PC-9 (cell line): ENCODE measurements around the gene PRMT1. TPM values are rescaled to one million over a fixed set of nuclear protein-coding genes. Genes with fewer than 3 reads are reported as not detected.

ENCODE experiments used
- BruUV-seq: library from RNA; stranded (reverse); fragments of 400-500 nt; replicated peaks from 2 replicates; lab custom pipeline; 2021; lab: Mats Ljungman, UMichigan
- CTCF ChIA-PET: fragments of 300-600 bp; sonication (Branson Sonifier 250); formaldehyde crosslinking; loops from one replicate; lab custom pipeline; 2022; ENCODE audit warnings: antibody characterized with exemption; lab: Charles Lee
- POLR2A ChIA-PET: fragments of 300-600 bp; sonication (Branson Sonifier 250); formaldehyde crosslinking; loops from one replicate; lab custom pipeline; 2022; ENCODE audit warnings: antibody characterized with exemption; ENCODE audit not compliant: unreplicated experiment; lab: Charles Lee
- DNase-seq, 2 experiments: peaks; one replicate each; pipeline versions ENCODE4 v3.0.0 to v3.0.0-alpha.2; 2015 to 2022; ENCODE audit warnings: mixed read lengths in 1 of 2
- H2AFZ ChIP-seq: fragments of 200-600 bp; sonication (generic); 2 replicates; pipeline ENCODE4 v1.8.1; 2017; ENCODE audit warnings: antibody characterized with exemption
- H3F3A ChIP-seq: fragments of 200-600 bp; sonication (generic); 2 replicates; pipeline ENCODE4 v1.8.1; 2017; ENCODE audit warnings: antibody characterized with exemption, mild to moderate bottlenecking, low read depth; ENCODE audit not compliant: insufficient read depth
- H3K27ac ChIP-seq: fragments of 200-600 bp; sonication (generic); 2 replicates; pipeline ENCODE4 v1.6.1; 2016; ENCODE audit warnings: mixed run types
- H3K27me3 ChIP-seq: fragments of 200-600 bp; sonication (generic); 2 replicates; pipeline ENCODE4 v1.6.1; 2016; ENCODE audit warnings: low read depth, mixed run types; ENCODE audit not compliant: insufficient read depth
- H3K36me3 ChIP-seq: fragments of 200-600 bp; sonication (generic); 2 replicates; pipeline ENCODE4 v1.6.1; 2016; ENCODE audit warnings: low read depth, mixed run types
- H3K4me1 ChIP-seq: fragments of 200-600 bp; sonication (generic); replicated peaks from 2 replicates; pipeline ENCODE4 v1.6.1; 2016; ENCODE audit warnings: mixed run types; ENCODE audit not compliant: insufficient read depth
- H3K4me2 ChIP-seq: fragments of 200-600 bp; sonication (generic); 2 replicates; pipeline ENCODE4 v1.6.1; 2017; ENCODE audit warnings: mixed run types
- H3K4me3 ChIP-seq: fragments of 200-600 bp; sonication (generic); 2 replicates; pipeline ENCODE4 v1.6.1; 2016; ENCODE audit warnings: mixed run types
- H3K79me2 ChIP-seq: fragments of 200-600 bp; sonication (generic); 2 replicates; pipeline ENCODE4 v1.6.1; 2017; ENCODE audit warnings: low read depth, mixed run types
- H3K9me2 ChIP-seq: fragments of 200-600 bp; sonication (generic); 2 replicates; pipeline ENCODE4 v1.8.1; 2017; ENCODE audit warnings: mild to moderate bottlenecking; ENCODE audit not compliant: insufficient read depth
- H3K9me3 ChIP-seq: fragments of 200-600 bp; sonication (generic); 2 replicates; pipeline ENCODE4 v1.8.1; 2016; ENCODE audit warnings: low read depth; ENCODE audit not compliant: insufficient read depth
- H4K20me1 ChIP-seq: fragments of 200-600 bp; sonication (generic); 2 replicates; pipeline ENCODE4 v1.8.1; 2017; ENCODE audit not compliant: insufficient read depth
- EZH2 ChIP-seq: fragments of 200-600 bp; sonication (generic); IDR thresholded peaks from 2 replicates; pipeline ENCODE4 v1.8.0; 2017; ENCODE audit warnings: antibody characterized with exemption, low read depth
- intact Hi-C: fragments of 100-400 bp; cut with micrococcal nuclease; formaldehyde crosslinking; loops from one replicate; pipeline ENCODE4 v1.10.0; 2022; ENCODE audit not compliant: unreplicated experiment
- total RNA-seq: library from RNA; stranded (reverse); gene quantifications from 2 replicates; pipeline ENCODE4 v1.2.3, GENCODE V29; 2021
- TF ChIP-seq, protein P1 (sequence below): fragments of 200-600 bp; sonication (generic); conservative IDR thresholded peaks from 2 replicates; pipeline ENCODE4 v1.6.1; 2017; ENCODE audit warnings: mixed run types, antibody characterized with exemption, mild to moderate bottlenecking, moderate library complexity

Gene PRMT1
- total RNA-seq, 1 experiment from 2014 or later = 261 TPM

- DNase-seq = peak; percentile 64 to 85
- H3K9me2 ChIP-seq = no peaks in the 10 kb centered on the region
- peaks cover 76% of the 10 kb centered on the region for H3K79me2 ChIP-seq
- H3F3A ChIP-seq = peaks cover 67% of the 10 kb centered on the region
- no peak overlapping the region for H2AFZ ChIP-seq
- no peak for TF ChIP-seq EZH2
- TF ChIP-seq, protein P1, sequence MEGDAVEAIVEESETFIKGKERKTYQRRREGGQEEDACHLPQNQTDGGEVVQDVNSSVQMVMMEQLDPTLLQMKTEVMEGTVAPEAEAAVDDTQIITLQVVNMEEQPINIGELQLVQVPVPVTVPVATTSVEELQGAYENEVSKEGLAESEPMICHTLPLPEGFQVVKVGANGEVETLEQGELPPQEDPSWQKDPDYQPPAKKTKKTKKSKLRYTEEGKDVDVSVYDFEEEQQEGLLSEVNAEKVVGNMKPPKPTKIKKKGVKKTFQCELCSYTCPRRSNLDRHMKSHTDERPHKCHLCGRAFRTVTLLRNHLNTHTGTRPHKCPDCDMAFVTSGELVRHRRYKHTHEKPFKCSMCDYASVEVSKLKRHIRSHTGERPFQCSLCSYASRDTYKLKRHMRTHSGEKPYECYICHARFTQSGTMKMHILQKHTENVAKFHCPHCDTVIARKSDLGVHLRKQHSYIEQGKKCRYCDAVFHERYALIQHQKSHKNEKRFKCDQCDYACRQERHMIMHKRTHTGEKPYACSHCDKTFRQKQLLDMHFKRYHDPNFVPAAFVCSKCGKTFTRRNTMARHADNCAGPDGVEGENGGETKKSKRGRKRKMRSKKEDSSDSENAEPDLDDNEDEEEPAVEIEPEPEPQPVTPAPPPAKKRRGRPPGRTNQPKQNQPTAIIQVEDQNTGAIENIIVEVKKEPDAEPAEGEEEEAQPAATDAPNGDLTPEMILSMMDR = peak; percentile 99
- no peaks in the 10 kb centered on the region for H3K27me3 ChIP-seq
- no peak overlapping the region for H3K27ac ChIP-seq
- POLR2A ChIA-PET = no interaction called here
- peaks cover 42% of the 10 kb centered on the region for H3K36me3 ChIP-seq
- peak overlapping the region; percentile 97; the same call in 1 of the 2 replicates for H3K4me2 ChIP-seq
- H4K20me1 ChIP-seq = peaks cover 80% of the 10 kb centered on the region
- H3K4me3 ChIP-seq = no peak overlapping the region
- CTCF ChIA-PET = interaction anchor here (0.6 kb wide), 2 partner anchors 49 to 178 kb away, joined by 4 to 10 read pairs; no protein-coding TSS in a partner anchor
- BruUV-seq = no TSS peak
- intact Hi-C loops = no loop called here
- peaks cover 21% of the 10 kb centered on the region for H3K4me1 ChIP-seq
- no peaks in the 10 kb centered on the region for H3K9me3 ChIP-seq
Measured at GRCh38 chr19:49680421-49681351, 3.6 kb downstream of the PRMT1 start.

DNA sequence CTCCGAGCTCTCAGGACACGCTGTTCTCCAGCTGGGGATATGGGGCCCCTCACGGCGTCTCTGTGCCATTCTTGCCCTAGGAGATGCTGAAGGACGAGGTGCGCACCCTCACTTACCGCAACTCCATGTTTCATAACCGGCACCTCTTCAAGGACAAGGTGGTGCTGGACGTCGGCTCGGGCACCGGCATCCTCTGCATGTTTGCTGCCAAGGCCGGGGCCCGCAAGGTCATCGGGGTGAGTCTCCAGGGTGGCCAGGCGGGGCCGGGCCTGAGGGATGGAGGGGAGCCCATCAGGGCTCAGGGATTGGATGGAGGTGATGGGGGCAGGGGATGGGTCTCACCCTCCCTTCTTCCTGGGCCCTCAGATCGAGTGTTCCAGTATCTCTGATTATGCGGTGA, 4.8 kb downstream of the PRMT1 start:
- Histone ChIP-seq H3K9me2 (no peaks in the 10 kb centered on the region), H3K9me3 (no peaks in the 10 kb centered on the region), H3F3A (peaks cover 67% of the 10 kb centered on the region), H3K4me2 (no peak overlapping the region), H2AFZ (no peak overlapping the region), H3K4me1 (peaks cover 21% of the 10 kb centered on the region), H3K36me3 (peaks cover 48% of the 10 kb centered on the region), H3K27ac (no peak overlapping the region), H3K27me3 (no peaks in the 10 kb centered on the region), H4K20me1 (peaks cover 89% of the 10 kb centered on the region), H3K4me3 (no peak overlapping the region), H3K79me2 (peaks cover 76% of the 10 kb centered on the region)
- no TSS peak for BruUV-seq
- ChIA-PET POLR2A (no interaction called here), CTCF (no interaction called here)
- TF ChIP-seq, protein P1 = no peak
- TF ChIP-seq EZH2 = no peak
- no peak for DNase-seq
- intact Hi-C loops = no loop called here

GRCh38 chr19:49682274-49682673, 5.2 kb downstream of the PRMT1 start:
- H3K79me2 ChIP-seq = peaks cover 74% of the 10 kb centered on the region
- CTCF ChIA-PET = no interaction called here

More at GRCh38 chr19:49682274-49682673, 5.2 kb downstream of the PRMT1 start:
- no peak for DNase-seq
- Histone ChIP-seq H3K4me3 (no peak overlapping the region), H3K27ac (no peak overlapping the region), H3K4me1 (peaks cover 21% of the 10 kb centered on the region), H2AFZ (no peak overlapping the region), H4K20me1 (peaks cover 93% of the 10 kb centered on the region), H3K27me3 (no peaks in the 10 kb centered on the region), H3K9me3 (no peaks in the 10 kb centered on the region), H3F3A (peaks cover 69% of the 10 kb centered on the region), H3K36me3 (peaks cover 48% of the 10 kb centered on the region), H3K9me2 (no peaks in the 10 kb centered on the region), H3K4me2 (no peak overlapping the region)
- POLR2A ChIA-PET = no interaction called here
- BruUV-seq = no TSS peak
- intact Hi-C loops = no loop called here
- TF ChIP-seq, protein P1 = no peak
- TF ChIP-seq EZH2 = no peak
